Stimulated activated CD8-positive, alpha-beta memory T cell treated with anti-CD3 and anti-CD28 coated beads, Interleukin-15, amount 100 ng/mL, for 4 hours (primary cell): ENCODE measurements around the gene LEKR1.
"Not testable (repeated sequence)": the region's sequence is repeated elsewhere in the genome, so short reads cannot be mapped to it uniquely, and the experiment has no call there.

Source experiments
- DNase-seq, 2 donors: peaks; one replicate each; pipeline ENCODE4 v3.0.0-alpha.2; 2020; ENCODE audit warnings: low read depth in 2 of 2

Gene LEKR1

DNA sequence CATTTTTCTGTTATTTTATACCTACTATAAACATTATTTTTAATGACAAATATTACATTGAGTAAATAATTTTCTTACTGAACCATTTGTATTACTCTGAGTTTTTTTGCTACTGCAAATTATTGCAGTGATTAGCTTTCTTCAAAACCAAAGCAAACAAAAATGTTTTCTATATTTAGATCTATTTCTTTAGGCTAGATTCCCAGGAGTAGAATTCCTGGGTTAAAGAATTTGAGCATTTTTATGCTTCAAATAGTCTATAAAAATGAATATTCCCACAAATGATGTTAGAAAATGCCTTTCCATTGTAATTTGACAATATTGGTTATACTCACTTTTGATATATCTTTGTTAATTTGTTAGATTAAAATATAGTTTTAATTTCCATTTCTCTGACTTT is 76.8 kb downstream of the LEKR1 start:
- DNase-seq: no peak

DNA sequence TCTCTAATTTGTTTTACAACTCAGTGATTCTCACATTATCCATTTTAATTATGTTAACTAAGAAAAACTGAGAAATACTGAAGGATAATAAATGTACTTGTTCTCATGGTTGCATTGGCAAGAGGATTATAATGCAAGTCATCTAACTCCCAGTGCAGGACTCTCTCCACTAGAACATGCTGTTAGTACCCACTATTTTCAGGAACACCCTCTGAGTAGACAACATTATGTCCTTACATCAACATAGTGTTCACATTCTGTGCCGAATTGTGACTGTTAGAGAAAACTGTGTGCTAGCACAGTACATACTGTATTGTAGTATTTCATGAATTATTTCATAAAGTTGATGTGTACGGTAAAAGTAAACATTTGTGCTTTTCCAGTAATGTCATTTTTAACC is 80.1 kb downstream of the LEKR1 start:
- DNase-seq: no peak

DNA sequence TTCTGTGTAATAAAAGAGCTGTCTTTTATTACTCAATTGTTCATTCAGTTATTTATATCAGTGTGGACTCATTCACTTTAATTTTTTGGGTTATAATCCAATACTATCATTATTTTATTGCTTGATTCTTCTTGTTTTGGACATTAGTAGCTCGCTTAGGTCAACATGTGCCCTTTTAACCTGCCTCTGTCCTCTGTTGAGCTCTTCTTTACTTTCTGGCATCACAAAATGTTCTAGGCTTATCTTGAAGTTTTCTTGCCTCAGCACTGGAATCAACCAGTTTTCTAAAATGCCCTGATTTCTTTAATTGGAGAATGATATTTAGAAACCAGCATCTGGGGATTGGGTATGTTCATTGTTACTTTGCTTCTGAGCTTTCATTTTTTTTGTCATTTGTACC is 82.2 kb downstream of the LEKR1 start:
- no peak for DNase-seq

DNA sequence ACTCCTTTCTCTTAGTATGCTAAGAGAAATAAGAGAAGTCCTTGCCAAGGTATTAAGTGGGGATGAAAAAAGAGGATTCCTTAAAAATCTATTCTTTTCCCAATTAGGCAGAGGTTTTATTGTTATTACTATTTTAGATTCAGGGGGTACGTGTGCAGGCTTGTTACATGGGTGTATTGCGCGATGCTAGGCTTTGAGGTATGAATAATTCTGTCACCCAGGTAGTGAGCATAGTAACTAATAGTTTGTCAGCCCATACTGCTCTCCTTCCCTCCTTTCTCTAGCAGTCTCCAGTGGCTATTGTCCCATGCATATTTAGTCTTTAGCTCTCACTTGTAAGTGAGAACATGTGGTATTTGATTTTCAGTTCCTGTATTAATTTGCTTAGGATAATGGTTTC is 83.9 kb downstream of the LEKR1 start:
- no peak for DNase-seq

DNA sequence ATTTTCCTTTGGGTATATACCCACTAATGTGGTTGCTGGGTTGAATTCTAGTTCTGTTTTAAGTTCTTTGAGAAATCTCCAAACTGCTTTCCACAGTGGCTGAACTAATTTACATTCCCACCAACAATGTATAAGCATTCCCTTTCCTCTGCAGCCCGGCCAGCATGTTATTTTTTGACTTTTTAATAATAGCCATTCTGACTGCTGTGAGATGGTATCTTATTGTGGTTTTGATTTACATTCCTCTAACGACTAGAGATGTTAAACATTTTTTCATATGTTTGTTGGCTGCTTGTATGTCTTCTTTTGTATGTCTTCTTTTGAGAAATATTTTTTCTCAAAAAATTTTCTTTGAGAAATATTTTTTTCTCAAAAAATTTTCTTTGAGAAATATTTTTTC is 84.7 kb downstream of the LEKR1 start:
- DNase-seq: not testable (repeated sequence)

DNA sequence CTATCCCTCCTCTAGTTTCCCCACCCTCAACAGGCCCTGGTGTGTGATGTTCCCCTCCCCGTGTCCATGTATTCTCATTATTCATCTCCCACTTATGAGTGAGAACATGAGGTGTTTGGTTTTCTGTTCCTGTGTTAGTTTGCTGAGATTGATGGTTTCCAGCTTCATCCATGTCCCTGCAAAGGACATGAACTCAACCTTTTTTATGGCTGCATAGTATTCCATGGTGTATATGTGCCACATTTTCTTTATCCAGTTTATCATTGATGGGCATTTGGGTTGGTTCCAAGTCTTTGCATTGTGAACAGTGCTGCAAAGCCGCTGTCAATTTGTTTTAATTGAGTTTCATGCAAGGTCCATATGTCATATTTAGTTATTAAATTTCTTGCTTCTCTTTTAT is 88.1 kb downstream of the LEKR1 start:
- not testable (repeated sequence) for DNase-seq

DNA sequence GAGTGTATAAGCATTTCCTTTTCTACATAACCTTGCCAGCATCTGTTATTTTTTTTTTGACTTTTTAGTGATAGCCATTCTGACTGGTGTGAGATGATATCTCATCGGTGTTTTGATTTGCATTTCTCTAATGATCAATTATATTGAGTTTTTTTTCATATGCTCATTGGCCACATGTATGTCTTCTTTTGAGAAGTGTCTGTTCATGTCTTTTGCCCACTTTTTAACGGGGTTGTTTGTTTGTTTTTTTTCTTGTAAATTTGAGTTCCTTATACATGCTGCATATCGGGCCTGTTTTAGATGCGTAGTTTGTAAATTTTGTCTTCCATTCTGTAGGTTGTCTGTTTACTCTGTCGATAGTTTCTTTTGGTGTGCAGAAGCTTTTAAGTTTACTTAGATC is 89.2 kb downstream of the LEKR1 start:
- no peak for DNase-seq

DNA sequence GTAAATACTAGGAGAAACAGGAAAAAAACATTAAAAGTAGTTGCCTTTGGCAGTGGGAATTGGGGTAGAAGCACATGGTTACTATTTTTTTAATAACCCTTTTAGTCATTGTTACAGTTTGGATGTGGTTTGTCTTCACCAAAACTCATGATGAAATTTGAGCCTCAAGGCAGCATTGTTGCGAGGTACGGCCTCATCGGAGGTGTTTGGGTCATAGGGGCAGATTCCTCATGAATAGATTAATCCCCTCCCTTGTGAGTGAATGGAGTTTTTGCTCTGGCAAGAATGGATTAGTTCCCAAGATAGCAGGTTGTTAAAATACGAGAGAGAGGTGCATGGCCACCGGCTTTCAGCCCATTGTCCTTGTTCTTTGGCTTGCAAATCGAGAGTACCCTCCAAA is 92.6 kb downstream of the LEKR1 start:
- DNase-seq: no peak

DNA sequence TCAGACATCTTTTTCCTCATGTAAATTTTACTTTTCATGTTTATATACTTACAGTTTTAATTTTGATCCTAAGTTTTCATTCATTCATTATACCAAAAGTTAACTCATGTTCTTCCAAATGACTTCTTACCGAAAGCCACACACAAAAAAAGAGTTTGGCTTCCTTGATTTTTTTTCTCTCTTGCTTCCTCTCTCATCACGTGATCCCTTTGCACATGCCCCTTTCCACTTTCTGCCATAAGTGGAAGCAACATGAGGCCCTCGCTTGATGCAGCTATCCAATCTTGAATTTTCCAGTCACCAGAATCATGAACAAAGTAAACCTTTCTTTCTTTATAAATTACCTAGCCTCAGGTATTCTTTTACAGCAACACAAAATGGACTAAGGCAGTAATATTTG is 93.7 kb downstream of the LEKR1 start:
- no peak for DNase-seq

DNA sequence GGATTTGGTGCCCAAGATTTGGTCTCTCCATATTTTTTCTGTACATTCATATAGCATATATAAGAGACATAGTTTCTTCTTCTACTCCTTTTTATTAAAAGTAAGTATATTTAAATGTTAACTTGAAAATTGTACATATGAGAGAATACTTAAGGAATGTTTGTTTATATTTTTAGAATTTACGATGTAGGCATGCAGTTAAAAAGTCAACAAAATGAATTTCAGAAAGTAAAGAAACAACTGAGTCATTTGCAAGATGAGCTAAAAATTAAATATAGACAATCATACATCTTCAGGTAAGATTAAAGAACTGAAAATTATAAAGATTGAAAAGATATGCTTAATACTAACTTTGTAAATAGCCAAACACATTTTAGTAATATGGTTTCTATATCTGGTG is 94.2 kb downstream of the LEKR1 start:
- DNase-seq: no peak

DNA sequence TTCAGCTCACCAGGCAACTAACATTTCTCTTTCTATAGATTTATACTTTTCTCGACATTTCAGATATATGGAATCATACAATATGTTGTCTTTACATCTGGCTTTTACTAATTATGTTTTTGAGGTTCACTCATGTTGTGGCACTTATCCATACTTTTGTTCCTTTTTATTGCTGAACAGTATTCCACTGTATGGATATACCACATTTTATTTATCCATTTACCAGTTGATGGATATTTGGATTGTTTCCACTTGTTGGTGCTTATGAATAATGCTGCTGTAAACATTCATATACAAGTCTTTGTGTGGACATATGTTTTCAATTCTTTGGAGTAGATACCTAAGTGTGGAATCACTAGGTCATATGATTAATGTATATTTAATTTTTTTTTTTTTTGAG is 97.2 kb downstream of the LEKR1 start:
- no peak for DNase-seq

DNA sequence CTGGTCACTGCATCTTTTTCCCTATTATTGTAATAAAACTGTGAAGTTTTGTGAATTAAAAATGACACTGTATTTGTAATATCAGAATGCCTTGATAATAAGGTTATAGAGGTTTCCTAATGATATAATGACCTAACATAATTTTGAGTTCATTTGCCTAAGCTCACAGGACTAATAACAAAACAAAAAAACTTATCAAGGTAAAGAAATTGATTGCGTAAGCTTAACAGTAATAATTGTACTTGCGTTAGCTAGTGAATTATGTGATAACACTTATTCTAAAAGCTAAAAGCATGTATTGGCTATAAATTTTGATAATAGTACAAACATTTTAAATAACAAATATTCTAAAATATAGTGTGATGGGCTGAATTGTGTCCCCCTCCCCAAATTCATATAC is 112.6 kb downstream of the LEKR1 start:
- no peak for DNase-seq

DNA sequence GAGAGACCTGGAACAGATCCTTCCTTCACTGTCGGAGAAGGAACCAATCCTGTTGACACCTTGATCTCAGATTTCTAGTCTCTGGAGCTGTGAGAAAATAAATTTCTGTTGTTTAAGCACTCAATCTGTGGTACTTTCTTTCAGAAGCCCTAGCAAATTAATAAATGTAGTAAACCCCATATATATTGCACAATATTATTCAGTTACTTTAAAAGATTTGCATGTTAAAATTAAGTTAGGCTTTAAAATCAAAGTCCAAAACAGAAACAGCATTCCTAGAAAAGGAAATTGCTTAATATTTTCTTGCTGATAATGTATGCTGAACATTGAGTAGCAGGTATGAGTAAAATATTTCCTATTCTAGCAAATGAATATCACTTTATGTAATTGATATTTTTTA is 113.2 kb downstream of the LEKR1 start:
- DNase-seq: no peak

DNA sequence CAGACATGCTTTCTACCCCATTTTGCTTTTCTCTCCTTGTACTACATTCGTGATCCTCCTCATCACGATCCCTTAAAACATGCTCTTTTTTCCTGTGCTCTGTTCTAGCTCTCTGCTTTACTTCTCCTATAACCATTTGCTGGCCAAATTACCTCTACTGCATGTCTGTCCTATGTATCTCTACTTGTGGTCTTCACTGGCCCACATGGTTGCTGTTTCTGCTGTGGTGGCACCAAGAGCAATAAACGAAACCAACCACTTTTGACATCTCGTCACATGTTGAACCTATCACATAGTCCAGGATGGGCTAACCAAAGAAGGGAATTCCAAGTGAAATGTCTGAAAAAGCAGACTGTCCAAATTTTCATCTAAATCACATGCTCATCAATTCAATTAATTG is 115.2 kb downstream of the LEKR1 start:
- no peak for DNase-seq

DNA sequence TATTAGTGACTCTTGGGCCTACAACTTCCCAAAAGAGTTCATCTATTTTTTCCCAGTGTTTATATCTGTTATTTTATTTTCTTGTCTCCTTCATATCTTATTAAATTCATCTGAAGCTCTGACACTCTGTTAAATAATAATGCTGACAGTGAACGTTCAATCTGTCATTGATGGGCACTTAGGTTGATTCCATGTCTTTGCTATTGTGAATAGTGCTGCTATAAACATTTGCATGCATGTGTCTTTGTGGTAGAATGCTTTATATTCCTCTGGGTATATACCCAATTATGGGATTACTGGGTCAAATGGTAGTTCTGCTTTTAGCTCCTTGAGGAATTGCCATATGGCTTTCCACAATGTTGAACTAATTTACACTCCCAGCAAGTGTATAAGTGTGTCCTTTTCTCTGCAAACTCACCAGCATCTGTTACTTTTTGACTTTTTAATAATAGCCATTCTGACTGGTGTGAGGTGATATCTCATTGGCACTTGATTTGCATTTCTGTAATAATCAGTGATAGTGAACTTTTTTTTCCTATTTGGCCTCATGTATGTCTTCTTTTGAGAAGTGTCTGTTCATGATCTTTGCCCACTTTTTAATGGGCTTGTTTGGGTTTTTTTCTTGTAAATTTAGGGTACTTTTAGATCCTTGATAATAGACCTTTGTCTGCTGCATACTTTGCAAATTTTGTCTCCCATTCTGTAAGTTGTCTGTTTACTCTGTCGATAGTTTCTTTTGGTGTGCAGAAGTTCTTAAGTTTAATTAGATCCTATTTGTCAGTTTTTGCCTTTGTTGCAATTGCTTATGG is 122.5 kb downstream of the LEKR1 start:
- DNase-seq: no peak

DNA sequence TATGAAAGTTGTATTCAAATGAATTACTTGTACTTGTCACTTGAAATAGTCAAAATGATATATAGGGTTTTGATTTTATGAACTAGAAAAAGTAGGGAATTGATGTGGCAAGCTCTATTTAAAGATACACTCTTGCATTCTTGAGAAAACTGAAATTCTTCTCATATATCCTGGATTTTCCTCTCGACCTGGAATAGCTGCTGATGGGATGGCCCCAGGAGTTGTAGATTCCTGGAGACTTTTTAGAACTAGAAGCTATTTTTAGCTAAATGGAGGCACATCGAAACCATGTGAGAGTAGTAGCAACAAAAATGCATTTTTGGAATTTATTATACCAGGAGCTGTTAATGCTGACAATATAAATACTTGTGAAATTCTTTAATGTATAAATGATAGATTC is 125.9 kb downstream of the LEKR1 start:
- DNase-seq: no peak

DNA sequence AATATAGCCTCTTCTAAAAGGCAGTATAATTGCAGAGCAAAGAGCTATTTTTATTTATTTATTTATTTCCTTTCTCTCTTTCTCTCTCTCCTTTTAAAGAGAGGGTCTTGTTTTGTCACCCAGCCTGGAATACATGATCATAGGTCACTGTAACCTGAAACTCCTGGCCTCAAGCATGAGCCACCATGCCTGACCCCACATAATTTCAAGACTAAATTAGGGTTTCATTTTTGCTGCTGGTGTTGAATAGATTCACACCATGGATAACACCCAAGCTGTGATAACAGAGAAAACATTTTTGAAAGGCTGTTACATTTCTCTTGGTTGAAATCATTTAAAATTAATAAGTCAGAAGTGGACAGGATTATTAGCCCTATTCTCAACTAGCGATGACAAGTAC is 131.6 kb downstream of the LEKR1 start:
- no peak for DNase-seq

DNA sequence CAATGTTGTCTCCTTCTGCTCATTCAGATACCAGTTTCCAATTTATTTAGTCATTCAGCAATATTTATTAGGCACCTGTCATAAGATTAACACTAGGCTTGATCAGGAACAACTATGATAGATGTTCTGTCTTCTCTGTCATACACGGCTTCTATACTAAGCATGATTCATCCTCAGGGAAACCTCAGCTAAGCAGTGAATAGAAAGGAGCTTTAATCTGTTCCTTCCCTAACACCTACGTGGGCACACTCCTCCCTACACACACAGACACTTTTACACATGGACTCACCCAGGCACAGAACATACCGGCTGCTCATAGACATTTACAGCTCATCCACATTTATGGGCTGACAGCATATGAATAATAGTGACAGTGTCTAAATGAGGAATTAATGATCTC is 136.9 kb downstream of the LEKR1 start:
- DNase-seq: no peak

DNA sequence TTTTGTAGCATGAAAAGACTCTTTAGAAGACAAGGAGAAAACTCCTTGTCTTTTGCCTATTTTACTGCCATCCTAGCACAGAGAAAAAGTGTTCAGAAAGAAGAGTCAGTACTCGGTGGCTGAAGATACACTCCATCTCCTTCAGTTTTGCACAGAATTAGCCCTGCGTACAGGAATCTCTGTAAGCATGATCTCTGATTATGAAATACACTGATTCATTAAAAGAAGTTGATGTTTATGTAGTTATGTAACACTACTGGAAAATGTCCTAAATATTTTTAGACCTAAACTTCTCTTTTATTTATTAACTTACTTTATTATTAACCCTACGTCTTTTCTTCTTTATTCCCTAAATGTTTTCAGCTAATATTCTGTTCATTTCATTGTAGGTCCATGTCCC is 138.4 kb downstream of the LEKR1 start:
- no peak for DNase-seq

DNA sequence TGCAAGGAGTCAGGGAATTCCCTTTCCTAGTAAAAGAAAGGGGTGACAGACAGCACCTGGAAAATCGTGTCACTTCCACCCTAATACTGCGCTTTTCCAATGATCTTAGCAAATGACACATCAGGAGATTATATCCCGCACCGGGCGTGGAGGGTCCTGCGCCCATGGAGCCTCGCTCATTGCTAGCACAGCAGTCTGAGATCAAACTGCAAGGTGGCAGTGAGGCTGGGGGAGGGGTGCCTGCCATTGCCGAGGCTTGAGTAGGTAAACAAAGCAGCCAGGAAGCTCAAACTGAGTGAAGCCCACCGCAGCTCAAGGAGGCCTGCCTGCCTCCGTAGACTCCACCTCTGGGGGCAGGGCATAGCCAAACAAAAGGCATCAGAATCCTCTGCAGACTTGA is 140.2 kb downstream of the LEKR1 start:
- DNase-seq: not testable (repeated sequence)

DNA sequence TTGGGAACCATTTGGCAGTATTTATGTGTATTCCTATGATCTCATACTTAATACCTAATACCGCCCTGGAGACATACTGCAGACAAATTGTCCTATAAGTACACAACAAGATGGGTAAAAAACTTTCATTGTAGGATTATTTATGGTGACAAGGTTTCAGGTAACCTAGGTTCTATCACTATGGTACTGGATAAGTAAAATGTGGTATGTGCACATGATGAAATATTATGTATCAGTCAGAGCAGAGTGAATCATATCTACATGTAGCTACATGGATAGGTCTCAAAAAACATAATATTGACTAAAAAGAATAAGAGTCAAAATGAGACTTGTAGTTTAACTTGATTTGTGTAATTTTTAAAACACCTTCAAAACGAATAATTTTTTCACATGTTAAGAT is 147.8 kb downstream of the LEKR1 start:
- DNase-seq: no peak

DNA sequence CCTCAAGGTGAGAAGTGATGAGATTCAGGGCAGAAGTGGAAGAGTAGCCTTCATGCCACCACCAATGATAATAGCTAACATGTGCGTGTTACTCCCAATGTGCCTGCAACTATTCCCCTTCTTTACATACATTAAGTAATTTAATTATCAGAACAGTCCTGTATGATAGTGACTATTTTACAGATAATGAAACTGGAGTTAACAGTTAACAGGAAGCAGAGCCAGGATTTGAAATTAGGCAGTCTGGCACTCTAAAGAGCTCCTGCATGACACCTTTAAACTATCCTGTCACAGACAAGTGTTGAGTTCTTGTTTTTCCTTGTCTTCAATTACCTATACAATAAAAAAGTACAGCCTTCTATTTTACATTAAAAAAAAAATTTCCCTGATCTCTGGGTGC is 148.8 kb downstream of the LEKR1 start:
- no peak for DNase-seq

DNA sequence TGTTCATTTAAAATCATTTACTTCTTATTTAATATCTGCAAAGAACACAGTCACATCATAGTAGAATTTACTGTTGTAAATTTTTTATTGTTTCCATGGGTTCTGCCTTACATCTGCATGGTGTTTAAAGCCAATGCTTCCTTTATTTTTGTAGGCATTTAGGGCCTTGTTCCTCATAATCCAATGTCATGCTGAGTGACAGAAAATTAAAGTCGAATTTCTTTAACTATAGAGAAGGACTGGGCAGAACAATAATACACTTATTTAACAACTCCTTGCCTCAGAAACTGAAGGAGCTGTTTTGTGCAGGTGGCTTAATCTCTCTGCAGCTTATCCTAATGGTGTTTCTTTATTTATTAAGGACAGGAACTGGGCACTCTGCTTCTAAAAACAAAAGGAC is 149.6 kb downstream of the LEKR1 start:
- DNase-seq: no peak

DNA sequence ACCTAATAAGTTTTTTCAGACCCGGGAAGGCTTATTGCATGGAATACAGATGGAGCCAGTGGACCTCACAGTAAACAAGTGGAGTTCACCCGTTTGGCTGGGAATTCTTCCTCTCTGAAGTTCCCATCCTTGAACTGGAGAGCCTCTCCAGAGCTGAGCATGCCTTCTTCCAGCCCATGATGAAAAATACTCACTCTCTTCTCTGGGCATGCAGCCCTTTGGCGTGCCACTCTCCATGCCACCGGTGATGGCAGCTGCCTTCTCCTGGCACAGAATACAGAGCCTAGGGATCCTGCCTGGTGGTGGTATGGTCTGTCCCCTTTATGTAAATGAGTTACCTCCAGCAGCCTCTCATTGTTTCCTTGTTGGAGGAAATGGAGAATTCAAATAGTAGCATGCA is 150.8 kb downstream of the LEKR1 start:
- DNase-seq: no peak
